Activated CD8-positive, alpha-beta memory T cell treated with anti-CD3 and anti-CD28 coated beads for 24 hours (primary cell): ENCODE measurements around the gene PPWD1.

Experiments
- DNase-seq: peaks from one replicate; pipeline ENCODE4 v3.0.0-alpha.2; 2020

PPWD1 gene

GRCh38 chr5:65624025-65624570, 61.0 kb downstream of the PPWD1 start, which contains the start of gene TRIM23:
Gene TRIM23, minus strand, starts transcription at chr5:65624333. Its CDS starts 59 bp downstream, at chr5:65624274.
- DNase-seq = peak; percentile 91

- peak; percentile 86 for DNase-seq
Observed at GRCh38 chr5:65624571-65625555, 61.8 kb downstream of the PPWD1 start, which contains the start of the genes SHLD3 and TRAPPC13. Gene SHLD3, plus strand, starts transcription at chr5:65625027. Its CDS starts 4,561 bp downstream, at chr5:65629588. Gene TRAPPC13, plus strand, starts transcription at chr5:65625027. Its CDS starts 34 bp downstream, at chr5:65625061.

- DNase-seq = no peak
Observed at GRCh38 chr5:65625743-65626142, 62.6 kb downstream of the PPWD1 start.

- DNase-seq = no peak
Observed at GRCh38 chr5:65630981-65631380, 67.9 kb downstream of the PPWD1 start.
